Stimulated activated CD8-positive, alpha-beta memory T cell treated with anti-CD3 and anti-CD28 coated beads, Interleukin-4, amount 100 ng/mL, for 4 hours (primary cell): Measurements from ENCODE around the gene PRRT1B.

Experiments
- DNase-seq, 2 donors: peaks; one replicate each; pipeline ENCODE4 v3.0.0-alpha.2; 2020; ENCODE audit warnings: low read depth in 2 of 2, low spot score in 1 of 2

The PRRT1B gene

GRCh38 chr9:131594906-131595665 lies 49.8 kb downstream of the PRRT1B start:
- DNase-seq = no peak

DNA sequence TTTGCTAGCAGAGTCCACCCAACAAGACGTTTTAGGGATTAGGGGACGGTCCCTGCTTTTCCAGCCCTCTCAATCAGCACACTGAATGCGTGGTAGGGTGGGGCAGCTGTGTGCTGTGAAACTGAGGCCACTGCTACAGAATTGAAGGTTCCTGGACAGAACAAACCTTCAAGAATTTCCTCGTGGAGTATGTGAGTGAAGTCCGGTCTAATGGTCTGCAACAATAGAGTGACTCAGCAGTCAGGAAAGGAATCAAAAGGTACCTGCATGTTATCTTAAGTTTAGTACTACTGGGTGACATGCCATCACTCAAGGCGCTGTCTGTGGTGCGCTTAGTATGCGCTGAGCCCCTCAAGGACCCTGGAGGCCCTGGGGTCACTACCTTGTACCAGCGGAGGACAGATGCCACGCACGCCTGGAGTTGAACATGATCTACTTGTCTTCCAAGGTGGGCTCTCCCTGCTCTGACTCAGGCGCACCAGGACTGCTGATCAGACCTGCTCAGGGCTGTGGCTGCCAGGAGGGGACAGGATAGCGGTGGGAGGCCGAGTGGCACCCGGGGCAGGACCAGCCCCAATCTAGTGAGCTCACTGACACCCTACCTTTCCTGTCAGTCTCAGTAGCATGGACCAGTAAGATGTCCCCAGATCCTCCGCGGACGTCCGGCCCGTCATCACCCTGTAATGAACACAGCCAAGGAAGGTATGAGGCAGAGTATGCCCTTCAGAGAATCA lies 50.5 kb downstream of the PRRT1B start:
- no peak for DNase-seq

DNA sequence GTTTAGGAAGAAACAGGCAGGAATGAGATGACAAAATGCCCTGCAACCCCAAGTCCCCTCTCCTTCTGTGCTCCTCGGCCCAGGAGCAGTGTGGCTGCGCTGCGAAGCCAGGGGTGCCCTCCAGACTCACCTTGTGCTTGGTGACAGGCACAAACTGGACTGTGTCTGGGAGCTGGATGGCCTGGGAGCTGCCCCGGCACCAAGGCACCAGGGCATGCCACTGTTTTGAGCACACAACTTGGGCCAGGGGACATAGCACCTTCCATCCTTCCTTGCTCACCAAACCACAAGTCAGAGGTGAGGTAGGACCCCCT lies 51.1 kb downstream of the PRRT1B start:
- DNase-seq = no peak

DNA sequence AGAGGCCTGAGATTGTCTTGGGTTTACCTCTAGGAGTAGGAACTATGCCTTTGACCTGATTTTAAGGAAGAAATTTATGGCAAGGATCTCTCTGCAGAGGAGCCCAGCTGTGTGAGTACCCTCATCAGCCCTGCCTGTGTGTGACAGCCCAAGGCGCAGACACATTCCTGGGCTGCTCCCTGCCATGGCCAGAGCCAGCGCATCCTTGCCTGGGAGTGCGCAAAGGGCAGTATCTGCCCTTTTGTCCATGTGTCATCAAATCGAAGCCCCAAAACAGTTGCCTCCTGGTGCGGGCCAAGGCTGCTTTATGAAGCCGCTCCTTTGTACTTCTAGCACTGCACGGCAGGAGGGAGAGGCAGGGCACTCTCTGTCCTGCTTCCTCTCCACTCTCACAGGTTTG lies 51.9 kb downstream of the PRRT1B start:
- no peak for DNase-seq

- DNase-seq = no peak
Observed at GRCh38 chr9:131598121-131598520, 52.8 kb downstream of the PRRT1B start.

- no peak for DNase-seq
Observed at GRCh38 chr9:131601683-131602181, 56.4 kb downstream of the PRRT1B start.

GRCh38 chr9:131603199-131603598 lies 57.9 kb downstream of the PRRT1B start:
- DNase-seq = no peak

GRCh38 chr9:131603711-131604439 lies 58.6 kb downstream of the PRRT1B start:
- DNase-seq = no peak

- no peak for DNase-seq
Observed at GRCh38 chr9:131605770-131606590, 60.7 kb downstream of the PRRT1B start.

GRCh38 chr9:131606896-131607567 lies 61.7 kb downstream of the PRRT1B start:
- DNase-seq = no peak

GRCh38 chr9:131607591-131607990 lies 62.3 kb downstream of the PRRT1B start:
- no peak for DNase-seq

DNA sequence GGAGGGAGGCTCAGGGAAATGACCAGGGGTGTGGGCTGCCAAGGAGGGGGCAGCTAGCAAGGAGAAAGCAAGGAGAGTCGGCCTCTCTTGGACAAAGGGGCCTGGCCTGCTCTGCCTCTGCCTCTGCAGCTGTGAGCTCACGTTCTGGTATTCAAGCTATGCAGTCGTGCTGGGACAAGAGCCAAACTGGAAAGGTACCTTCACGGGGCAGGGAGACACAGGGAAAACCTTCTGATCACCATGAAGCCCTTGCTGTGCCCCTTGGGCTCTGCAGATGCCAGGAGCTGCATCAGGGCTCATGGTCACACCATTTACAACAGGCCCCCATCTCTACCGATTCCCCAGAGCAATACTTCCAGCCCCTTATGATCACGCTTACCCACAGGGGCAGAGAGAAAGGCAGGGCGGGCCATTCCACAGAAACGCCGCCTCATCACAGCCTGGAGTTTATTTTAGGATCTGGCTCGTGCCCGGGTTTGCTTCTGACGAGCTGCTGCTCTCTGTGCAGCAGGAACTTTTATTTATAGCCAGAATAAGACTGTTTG lies 63.2 kb downstream of the PRRT1B start:
- DNase-seq = no peak
